Cardiac muscle cell (in vitro differentiated cells and primary cell): ENCODE results near the gene CHCHD6. TPM values are rescaled to one million over a fixed set of nuclear protein-coding genes. Genes with fewer than 3 reads are reported as not detected.

Experiments used
- DNase-seq, 2 donors: peaks; one replicate each; pipeline versions ENCODE4 v3.0.0 to v3.0.0-alpha.2; 2010 to 2017; ENCODE audit warnings: low read depth in 1 of 2, low spot score in 1 of 2
- H3K27ac ChIP-seq: fragments of 200-600 bp; sonication (generic); 2 replicates; pipeline ENCODE4 v1.5.1; 2016
- H3K27me3 ChIP-seq: fragments of 200-600 bp; sonication (generic); 2 replicates; pipeline ENCODE4 v1.6.0; 2016; ENCODE audit warnings: control low read depth
- H3K36me3 ChIP-seq: fragments of 200-600 bp; sonication (generic); 2 replicates; pipeline ENCODE4 v1.5.1; 2016; ENCODE audit warnings: control low read depth
- H3K4me1 ChIP-seq: fragments of 200-600 bp; sonication (generic); 2 replicates; pipeline ENCODE4 v1.8.1; 2017; ENCODE audit warnings: low read depth, mild to moderate bottlenecking, mixed run types
- H3K4me3 ChIP-seq: fragments of 200-600 bp; sonication (generic); 2 replicates; pipeline ENCODE4 v1.5.1; 2016; ENCODE audit warnings: mild to moderate bottlenecking
- H3K9me3 ChIP-seq: fragments of 200-600 bp; sonication (generic); 2 replicates; pipeline ENCODE4 v1.5.1; 2017; ENCODE audit warnings: low read depth, mild to moderate bottlenecking, control low read depth
- CTCF ChIP-seq: IDR thresholded peaks from 2 replicates; pipeline ENCODE4 v1.5.1; 2012; ENCODE audit warnings: low read depth, mild to moderate bottlenecking, low read length
- polyA plus RNA-seq: library from polyadenylated mRNA; unstranded; fragments of >200 nt; fragmentation: Nextera tagmentation; extraction: Ambion mirVana; gene quantifications from 2 replicates; pipeline ENCODE4 v1.2.1, GENCODE V29; 2016
- total RNA-seq: library from RNA; depleted of rRNA; stranded (reverse); fragments of >200 nt; gene quantifications from 2 replicates; pipeline ENCODE4 v1.2.3, GENCODE V29; 2016

Gene CHCHD6
- total and polyA plus RNA-seq, 2 experiments from 2014 or later = 76.0 to 102 TPM

DNA sequence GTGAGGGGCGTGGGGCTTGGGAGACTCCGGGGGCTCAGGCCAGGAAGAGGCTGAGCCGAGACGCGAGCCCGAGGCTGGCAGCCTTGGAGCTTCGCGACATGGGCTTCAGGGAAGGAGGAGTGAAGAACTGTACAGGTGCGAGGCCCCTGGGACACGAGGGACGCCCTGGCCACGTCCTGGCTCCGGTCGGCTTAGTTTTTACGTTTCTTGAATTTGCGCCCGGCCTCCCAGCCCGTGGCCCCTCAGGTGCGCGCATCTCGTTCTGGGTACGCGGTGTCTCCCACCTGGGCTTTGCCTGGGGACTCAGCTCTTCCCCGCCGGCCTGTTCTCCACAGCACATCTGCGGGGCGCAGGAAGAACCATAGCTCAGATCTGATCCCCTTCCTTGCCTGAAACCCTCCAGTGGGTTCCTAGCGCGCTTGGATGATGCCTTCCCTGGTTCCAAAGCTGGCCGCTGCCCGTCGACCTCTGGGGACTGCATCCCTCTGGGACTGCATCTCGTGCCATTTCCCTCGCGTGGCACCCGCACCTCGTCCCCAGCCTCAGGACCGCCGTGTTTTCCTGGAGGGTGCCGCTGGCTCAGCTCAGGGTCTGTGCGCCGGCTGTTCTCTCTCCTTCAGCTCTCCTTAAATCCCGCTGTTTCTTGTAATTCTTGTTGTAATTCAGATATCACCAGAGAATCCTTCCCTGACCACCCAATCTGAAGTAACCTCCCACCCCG is 614 bp downstream of the CHCHD6 start:
- H3K27ac ChIP-seq = no peak overlapping the region
- H3K4me3 ChIP-seq = peak overlapping the region; percentile 80
- no peaks in the 10 kb centered on the region for H3K36me3 ChIP-seq
- no peak for DNase-seq
- peaks cover 2% of the 10 kb centered on the region for H3K4me1 ChIP-seq
- H3K9me3 ChIP-seq = no peaks in the 10 kb centered on the region
- no peak for TF ChIP-seq CTCF
- no peaks in the 10 kb centered on the region for H3K27me3 ChIP-seq

DNA sequence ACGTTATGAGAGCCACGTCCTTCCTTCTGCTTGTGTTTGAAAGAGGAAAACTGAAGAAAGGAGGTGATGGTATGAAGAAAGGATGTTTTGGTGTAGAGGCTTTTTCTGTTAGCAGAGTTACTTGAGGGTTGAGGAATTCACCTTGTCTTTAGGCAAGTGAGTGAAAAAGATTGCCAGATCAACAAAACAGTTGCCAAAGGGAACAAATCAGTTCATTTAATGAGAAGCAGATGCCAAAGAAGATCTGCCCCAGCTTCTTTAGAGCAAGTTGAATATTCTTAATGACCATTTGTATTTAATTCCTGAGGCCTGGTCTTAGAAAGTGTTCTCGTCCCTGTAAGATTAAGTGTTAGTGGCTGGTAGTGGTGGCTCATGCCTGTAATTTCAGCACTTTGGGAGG is 2.6 kb downstream of the CHCHD6 start:
- no peaks in the 10 kb centered on the region for H3K9me3 ChIP-seq
- no peak for DNase-seq
- H3K4me1 ChIP-seq = peaks cover 2% of the 10 kb centered on the region
- H3K36me3 ChIP-seq = no peaks in the 10 kb centered on the region
- no peak overlapping the region for H3K27ac ChIP-seq
- TF ChIP-seq CTCF = no peak
- no peak overlapping the region for H3K4me3 ChIP-seq
- H3K27me3 ChIP-seq = no peaks in the 10 kb centered on the region

- no peak for TF ChIP-seq CTCF
- DNase-seq = peak in 1 of 2 donors; percentile 9
- Histone ChIP-seq H3K9me3 (no peaks in the 10 kb centered on the region), H3K27ac (no peak overlapping the region), H3K4me1 (peaks cover 9% of the 10 kb centered on the region), H3K36me3 (no peaks in the 10 kb centered on the region), H3K4me3 (no peak overlapping the region), H3K27me3 (no peaks in the 10 kb centered on the region)
Measured at GRCh38 chr3:126711121-126711760, 7.2 kb downstream of the CHCHD6 start.

DNA sequence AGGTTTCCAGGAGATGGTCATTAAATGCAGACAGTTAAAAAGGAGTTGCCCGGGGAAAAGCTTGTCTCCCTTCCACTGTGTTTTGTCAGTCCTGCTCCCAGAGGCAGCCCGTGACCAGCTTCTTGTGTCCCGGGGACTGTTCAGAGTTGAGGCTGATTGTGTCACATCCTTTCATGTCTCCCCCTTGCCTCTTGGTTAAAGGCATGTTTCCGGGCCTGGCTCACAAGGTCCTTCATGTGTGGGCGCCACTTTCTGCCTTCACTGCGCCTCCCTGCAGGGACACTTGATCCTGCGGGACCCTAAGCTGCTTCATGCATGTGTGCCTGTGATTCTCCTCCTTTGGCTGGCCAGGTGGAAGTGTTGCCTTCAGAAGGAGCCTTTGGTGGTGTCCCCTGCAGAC is 9.2 kb downstream of the CHCHD6 start:
- DNase-seq = no peak
- Histone ChIP-seq H3K36me3 (no peaks in the 10 kb centered on the region), H3K4me1 (peaks cover 9% of the 10 kb centered on the region), H3K27ac (no peak overlapping the region), H3K27me3 (no peaks in the 10 kb centered on the region), H3K9me3 (no peaks in the 10 kb centered on the region), H3K4me3 (no peak overlapping the region)
- no peak for TF ChIP-seq CTCF

DNA sequence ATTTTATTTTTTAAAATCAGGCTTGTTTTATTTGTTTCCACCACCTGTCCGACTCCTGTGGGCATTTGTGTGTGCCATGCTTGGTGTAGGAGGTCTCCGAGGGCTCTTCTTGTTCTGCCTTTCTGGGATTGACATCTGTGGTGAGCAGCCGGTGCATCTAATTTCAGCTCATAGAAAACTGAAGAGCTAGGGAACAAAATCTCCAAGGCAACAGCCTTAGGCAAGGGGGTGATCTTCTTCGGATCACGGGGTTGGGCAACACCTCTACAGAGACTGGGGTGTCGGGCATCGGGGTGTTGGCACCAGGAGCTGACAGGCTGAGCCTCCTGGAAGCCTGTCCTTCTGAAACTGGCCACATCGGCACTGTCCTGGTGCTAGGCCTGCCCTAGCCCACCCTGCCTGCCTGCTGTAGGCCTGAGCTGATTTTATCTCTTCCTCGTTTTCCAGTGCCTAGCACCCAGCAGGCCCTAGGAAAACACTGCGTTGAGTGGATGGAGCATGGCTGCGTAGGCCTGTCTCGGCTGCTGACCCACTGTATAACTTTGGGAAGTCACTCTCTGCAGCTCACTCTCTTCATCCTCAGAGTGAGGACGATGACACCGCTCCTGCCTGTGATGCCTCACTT is 10.3 kb downstream of the CHCHD6 start:
- no peak overlapping the region for H3K27ac ChIP-seq
- no peaks in the 10 kb centered on the region for H3K27me3 ChIP-seq
- H3K36me3 ChIP-seq = no peaks in the 10 kb centered on the region
- H3K4me3 ChIP-seq = no peak overlapping the region
- no peak for TF ChIP-seq CTCF
- no peaks in the 10 kb centered on the region for H3K9me3 ChIP-seq
- no peak for DNase-seq
- H3K4me1 ChIP-seq = peaks cover 9% of the 10 kb centered on the region
